ENCODE measurements around the gene NEK1. TPM values are rescaled to one million over a fixed set of nuclear protein-coding genes. Genes with fewer than 3 reads are reported as not detected.

NEK1 gene
- total and polyA plus RNA-seq, 2 experiments from 2014 or later = 9.3 to 19.5 TPM

DNA sequence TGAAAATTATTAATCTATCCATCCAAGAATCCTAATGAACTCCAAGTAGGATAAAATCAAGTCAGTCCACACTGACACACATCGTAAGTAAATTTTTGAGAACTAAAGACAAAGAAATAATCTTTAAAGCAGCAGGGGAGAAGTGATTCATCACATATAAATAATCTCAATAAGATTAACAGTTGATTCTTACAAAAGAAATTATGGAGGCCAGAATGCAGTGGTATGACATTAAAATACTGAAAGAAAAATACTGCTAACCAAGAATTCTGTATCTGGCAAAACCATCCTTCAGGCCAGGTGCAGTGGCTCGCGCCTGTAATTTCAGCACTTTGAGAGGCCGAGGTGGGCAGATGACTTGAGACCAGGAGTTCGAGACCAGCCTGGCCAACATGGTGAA lies 245.6 kb downstream of the NEK1 start:
- Histone ChIP-seq H3K27me3 (ENCODE audit: insufficient read depth) (no peaks in the 10 kb centered on the region), H3K36me3 (ENCODE audit: insufficient read depth) (no peaks in the 10 kb centered on the region), H3K27ac (ENCODE audit: low read depth) (no peak overlapping the region), H3K79me2 (replicated peaks; ENCODE audit: insufficient read depth) (no peaks in the 10 kb centered on the region), H3K4me1 (ENCODE audit: insufficient read depth) (no peaks in the 10 kb centered on the region), H3F3A (replicated peaks; ENCODE audit: low read depth) (no peaks in the 10 kb centered on the region), H3K4me2 (no peak overlapping the region), H4K20me1 (replicated peaks; ENCODE audit: insufficient read depth) (no peaks in the 10 kb centered on the region), H3K9me2 (ENCODE audit: insufficient read depth) (no peaks in the 10 kb centered on the region), H2AFZ (no peak overlapping the region), H3K4me3 (no peak overlapping the region)
- DNase-seq (ENCODE audit: low spot score) (no peak), ATAC-seq (no peak)
- TF ChIP-seq EZH2 (IDR thresholded peaks at IDR 0.05; ENCODE audit: low read depth, unreplicated experiment) = no peak
- TF ChIP-seq NANOG (IDR thresholded peaks at IDR 0.05; ENCODE audit: borderline replicate concordance) = no peak
- TF ChIP-seq CREB1 (CRISPR knock-in tag; IDR thresholded peaks at IDR 0.05; ENCODE audit: low read depth) = no peak
- TF ChIP-seq, protein P1, sequence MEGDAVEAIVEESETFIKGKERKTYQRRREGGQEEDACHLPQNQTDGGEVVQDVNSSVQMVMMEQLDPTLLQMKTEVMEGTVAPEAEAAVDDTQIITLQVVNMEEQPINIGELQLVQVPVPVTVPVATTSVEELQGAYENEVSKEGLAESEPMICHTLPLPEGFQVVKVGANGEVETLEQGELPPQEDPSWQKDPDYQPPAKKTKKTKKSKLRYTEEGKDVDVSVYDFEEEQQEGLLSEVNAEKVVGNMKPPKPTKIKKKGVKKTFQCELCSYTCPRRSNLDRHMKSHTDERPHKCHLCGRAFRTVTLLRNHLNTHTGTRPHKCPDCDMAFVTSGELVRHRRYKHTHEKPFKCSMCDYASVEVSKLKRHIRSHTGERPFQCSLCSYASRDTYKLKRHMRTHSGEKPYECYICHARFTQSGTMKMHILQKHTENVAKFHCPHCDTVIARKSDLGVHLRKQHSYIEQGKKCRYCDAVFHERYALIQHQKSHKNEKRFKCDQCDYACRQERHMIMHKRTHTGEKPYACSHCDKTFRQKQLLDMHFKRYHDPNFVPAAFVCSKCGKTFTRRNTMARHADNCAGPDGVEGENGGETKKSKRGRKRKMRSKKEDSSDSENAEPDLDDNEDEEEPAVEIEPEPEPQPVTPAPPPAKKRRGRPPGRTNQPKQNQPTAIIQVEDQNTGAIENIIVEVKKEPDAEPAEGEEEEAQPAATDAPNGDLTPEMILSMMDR (conservative IDR thresholded peaks at IDR 0.05; ENCODE audit: low read depth in 2 of 2) = no peak
- no peak for TF ChIP-seq POLR2AphosphoS5 (IDR thresholded peaks at IDR 0.05; ENCODE audit: low read depth)
- TF ChIP-seq STAT1 (IDR thresholded peaks at IDR 0.05; ENCODE audit: unreplicated experiment) = no peak
- no peak for TF ChIP-seq JUNB (IDR thresholded peaks at IDR 0.05; ENCODE audit: unreplicated experiment)
- no peak for TF ChIP-seq ZNF114 (CRISPR knock-in tag; IDR thresholded peaks at IDR 0.05)
- TF ChIP-seq, protein P2, sequence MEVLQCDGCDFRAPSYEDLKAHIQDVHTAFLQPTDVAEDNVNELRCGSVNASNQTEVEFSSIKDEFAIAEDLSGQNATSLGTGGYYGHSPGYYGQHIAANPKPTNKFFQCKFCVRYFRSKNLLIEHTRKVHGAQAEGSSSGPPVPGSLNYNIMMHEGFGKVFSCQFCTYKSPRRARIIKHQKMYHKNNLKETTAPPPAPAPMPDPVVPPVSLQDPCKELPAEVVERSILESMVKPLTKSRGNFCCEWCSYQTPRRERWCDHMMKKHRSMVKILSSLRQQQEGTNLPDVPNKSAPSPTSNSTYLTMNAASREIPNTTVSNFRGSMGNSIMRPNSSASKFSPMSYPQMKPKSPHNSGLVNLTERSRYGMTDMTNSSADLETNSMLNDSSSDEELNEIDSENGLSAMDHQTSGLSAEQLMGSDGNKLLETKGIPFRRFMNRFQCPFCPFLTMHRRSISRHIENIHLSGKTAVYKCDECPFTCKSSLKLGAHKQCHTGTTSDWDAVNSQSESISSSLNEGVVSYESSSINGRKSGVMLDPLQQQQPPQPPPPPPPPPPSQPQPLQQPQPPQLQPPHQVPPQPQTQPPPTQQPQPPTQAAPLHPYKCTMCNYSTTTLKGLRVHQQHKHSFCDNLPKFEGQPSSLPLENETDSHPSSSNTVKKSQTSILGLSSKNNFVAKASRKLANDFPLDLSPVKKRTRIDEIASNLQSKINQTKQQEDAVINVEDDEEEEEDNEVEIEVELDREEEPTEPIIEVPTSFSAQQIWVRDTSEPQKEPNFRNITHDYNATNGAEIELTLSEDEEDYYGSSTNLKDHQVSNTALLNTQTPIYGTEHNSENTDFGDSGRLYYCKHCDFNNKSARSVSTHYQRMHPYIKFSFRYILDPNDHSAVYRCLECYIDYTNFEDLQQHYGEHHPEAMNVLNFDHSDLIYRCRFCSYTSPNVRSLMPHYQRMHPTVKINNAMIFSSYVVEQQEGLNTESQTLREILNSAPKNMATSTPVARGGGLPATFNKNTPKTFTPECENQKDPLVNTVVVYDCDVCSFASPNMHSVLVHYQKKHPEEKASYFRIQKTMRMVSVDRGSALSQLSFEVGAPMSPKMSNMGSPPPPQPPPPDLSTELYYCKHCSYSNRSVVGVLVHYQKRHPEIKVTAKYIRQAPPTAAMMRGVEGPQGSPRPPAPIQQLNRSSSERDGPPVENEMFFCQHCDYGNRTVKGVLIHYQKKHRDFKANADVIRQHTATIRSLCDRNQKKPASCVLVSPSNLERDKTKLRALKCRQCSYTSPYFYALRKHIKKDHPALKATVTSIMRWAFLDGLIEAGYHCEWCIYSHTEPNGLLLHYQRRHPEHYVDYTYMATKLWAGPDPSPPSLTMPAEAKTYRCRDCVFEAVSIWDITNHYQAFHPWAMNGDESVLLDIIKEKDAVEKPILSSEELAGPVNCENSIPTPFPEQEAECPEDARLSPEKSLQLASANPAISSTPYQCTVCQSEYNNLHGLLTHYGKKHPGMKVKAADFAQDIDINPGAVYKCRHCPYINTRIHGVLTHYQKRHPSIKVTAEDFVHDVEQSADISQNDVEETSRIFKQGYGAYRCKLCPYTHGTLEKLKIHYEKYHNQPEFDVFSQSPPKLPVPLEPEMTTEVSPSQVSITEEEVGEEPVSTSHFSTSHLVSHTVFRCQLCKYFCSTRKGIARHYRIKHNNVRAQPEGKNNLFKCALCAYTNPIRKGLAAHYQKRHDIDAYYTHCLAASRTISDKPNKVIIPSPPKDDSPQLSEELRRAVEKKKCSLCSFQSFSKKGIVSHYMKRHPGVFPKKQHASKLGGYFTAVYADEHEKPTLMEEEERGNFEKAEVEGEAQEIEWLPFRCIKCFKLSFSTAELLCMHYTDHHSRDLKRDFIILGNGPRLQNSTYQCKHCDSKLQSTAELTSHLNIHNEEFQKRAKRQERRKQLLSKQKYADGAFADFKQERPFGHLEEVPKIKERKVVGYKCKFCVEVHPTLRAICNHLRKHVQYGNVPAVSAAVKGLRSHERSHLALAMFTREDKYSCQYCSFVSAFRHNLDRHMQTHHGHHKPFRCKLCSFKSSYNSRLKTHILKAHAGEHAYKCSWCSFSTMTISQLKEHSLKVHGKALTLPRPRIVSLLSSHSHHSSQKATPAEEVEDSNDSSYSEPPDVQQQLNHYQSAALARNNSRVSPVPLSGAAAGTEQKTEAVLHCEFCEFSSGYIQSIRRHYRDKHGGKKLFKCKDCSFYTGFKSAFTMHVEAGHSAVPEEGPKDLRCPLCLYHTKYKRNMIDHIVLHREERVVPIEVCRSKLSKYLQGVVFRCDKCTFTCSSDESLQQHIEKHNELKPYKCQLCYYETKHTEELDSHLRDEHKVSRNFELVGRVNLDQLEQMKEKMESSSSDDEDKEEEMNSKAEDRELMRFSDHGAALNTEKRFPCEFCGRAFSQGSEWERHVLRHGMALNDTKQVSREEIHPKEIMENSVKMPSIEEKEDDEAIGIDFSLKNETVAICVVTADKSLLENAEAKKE (CRISPR knock-in tag; IDR thresholded peaks at IDR 0.05) = no peak
- TF ChIP-seq, protein P3, sequence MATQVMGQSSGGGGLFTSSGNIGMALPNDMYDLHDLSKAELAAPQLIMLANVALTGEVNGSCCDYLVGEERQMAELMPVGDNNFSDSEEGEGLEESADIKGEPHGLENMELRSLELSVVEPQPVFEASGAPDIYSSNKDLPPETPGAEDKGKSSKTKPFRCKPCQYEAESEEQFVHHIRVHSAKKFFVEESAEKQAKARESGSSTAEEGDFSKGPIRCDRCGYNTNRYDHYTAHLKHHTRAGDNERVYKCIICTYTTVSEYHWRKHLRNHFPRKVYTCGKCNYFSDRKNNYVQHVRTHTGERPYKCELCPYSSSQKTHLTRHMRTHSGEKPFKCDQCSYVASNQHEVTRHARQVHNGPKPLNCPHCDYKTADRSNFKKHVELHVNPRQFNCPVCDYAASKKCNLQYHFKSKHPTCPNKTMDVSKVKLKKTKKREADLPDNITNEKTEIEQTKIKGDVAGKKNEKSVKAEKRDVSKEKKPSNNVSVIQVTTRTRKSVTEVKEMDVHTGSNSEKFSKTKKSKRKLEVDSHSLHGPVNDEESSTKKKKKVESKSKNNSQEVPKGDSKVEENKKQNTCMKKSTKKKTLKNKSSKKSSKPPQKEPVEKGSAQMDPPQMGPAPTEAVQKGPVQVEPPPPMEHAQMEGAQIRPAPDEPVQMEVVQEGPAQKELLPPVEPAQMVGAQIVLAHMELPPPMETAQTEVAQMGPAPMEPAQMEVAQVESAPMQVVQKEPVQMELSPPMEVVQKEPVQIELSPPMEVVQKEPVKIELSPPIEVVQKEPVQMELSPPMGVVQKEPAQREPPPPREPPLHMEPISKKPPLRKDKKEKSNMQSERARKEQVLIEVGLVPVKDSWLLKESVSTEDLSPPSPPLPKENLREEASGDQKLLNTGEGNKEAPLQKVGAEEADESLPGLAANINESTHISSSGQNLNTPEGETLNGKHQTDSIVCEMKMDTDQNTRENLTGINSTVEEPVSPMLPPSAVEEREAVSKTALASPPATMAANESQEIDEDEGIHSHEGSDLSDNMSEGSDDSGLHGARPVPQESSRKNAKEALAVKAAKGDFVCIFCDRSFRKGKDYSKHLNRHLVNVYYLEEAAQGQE (IDR thresholded peaks at IDR 0.05; ENCODE audit: unreplicated experiment) = no peak
- TF ChIP-seq ZNF331 (CRISPR knock-in tag; IDR thresholded peaks at IDR 0.05; ENCODE audit: low read depth) = no peak
- TF ChIP-seq, protein P4, sequence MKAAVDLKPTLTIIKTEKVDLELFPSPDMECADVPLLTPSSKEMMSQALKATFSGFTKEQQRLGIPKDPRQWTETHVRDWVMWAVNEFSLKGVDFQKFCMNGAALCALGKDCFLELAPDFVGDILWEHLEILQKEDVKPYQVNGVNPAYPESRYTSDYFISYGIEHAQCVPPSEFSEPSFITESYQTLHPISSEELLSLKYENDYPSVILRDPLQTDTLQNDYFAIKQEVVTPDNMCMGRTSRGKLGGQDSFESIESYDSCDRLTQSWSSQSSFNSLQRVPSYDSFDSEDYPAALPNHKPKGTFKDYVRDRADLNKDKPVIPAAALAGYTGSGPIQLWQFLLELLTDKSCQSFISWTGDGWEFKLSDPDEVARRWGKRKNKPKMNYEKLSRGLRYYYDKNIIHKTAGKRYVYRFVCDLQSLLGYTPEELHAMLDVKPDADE (IDR thresholded peaks at IDR 0.05) = no peak
- no peak for TF ChIP-seq EZH2phosphoT487 (IDR thresholded peaks at IDR 0.05; ENCODE audit: unreplicated experiment)
- peaks cover 13% of the 10 kb centered on the region; the same call in 2 of the 3 replicates for H3K9me3 Mint-ChIP-seq
- no peaks in the 10 kb centered on the region for H3K4me1 Mint-ChIP-seq
- H3K4me3 Mint-ChIP-seq = no peak overlapping the region
- H3K36me3 Mint-ChIP-seq (ENCODE audit: low read depth) = 0 out of 3 replicates have a peak, but pooled peaks cover 3% of the 10 kb centered on the region
- no peak overlapping the region for H3K27ac Mint-ChIP-seq
- H3K27me3 Mint-ChIP-seq (ENCODE audit: insufficient read depth, low read depth, poor library complexity) = no peaks in the 10 kb centered on the region
